GM19397 (cell line): ENCODE results near the gene GPR4.

Experiments
- ATAC-seq: cut with Tn5 transposase; IDR thresholded peaks from one replicate; pipeline ENCODE4 v1.9.1; 2021; ENCODE audit warnings: mild to moderate bottlenecking, moderate library complexity; ENCODE audit not compliant: unreplicated experiment

The GPR4 gene

DNA sequence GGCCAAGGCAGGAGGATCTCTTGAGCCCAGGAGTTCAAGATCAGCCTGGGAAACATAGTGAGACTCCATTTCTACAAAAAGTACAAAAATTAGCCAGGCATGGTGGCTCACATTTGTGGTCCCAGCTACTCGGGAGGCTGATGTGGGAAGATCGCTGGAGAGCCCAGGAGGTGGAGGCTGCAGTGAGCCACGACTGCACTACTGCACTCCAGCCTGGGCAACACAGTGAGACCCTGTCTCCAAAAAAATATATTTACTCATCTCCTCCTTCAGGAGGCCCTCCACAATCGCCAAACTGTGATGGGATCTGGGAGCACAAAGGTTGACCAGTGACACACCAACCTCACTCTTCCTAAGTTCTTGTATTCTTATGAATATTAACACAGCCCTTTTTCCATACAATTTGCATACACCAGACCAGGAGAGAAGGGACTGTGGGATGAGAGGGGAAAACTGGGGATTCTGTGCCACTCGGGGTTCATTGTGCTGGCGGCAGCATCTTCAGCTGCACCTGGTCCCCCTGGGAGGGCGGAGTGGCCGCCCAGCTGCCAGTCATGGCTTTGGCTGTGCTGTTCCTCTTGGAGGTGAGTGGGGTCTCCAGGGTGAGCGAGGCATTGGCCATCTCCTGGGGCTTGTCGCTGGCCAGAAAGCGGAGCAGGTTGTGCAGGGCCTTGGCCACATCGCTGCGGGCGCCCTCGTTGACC, 11.6 kb downstream of the GPR4 start:
- ATAC-seq = no peak

DNA sequence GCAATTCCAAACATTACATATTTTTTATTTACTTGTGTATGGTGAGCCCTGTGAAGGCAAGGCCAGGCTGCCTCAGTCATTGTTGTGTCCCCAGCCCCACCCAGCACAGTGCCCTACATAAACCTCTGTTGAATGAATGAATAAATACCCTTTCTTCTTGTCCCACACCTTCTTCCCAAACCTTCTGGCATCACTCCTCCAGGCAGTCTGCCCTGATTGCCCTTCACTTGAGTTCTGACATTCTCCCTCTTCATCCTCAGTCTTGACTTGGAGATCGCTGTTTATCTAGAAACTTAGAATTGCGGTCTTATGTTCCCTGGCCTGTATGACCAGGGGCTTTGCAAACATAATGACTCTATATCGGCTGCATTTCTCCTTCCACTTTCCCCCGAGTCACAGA, 12.2 kb downstream of the GPR4 start:
- ATAC-seq = no peak

DNA sequence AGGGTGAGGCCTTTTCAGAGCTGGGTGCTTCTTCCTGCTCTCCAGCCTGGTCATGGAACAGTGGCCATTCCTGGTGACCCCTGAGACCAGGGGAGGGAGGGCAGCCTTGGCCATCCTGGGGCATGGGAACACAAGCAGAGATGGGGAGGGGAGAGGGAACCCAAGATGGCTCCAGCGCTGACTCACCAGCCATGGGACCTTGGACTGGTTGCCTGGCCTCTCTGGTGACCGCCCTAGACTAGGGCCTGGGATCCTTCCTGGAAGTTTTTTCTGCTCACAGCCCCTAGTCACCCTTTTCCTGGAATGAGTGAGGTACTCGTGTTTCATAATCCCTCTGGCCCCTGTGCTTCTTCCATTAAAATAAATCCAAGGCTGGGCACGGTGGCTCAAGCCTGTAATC, 14.1 kb downstream of the GPR4 start:
- no peak for ATAC-seq

DNA sequence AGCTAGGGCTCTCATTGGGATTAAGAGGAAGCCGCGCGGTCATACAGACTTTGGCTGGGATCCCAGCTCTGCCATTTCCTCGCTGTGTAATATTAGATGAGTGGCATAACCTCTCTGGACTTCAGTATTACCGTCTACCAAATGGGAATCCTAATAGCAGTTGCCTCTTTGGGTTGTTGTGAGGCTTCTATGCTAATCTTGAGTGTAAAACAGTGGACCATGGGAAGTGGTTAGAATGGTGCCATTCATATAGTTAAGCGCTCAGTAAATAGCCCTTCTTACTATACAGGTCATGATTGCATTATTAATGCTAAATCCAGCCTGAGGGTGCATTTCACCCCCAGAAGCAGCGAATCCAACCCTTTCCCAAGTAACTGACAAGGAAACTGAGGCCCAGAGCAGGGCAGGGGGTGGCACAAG, 16.8 kb downstream of the GPR4 start:
- no peak for ATAC-seq

DNA sequence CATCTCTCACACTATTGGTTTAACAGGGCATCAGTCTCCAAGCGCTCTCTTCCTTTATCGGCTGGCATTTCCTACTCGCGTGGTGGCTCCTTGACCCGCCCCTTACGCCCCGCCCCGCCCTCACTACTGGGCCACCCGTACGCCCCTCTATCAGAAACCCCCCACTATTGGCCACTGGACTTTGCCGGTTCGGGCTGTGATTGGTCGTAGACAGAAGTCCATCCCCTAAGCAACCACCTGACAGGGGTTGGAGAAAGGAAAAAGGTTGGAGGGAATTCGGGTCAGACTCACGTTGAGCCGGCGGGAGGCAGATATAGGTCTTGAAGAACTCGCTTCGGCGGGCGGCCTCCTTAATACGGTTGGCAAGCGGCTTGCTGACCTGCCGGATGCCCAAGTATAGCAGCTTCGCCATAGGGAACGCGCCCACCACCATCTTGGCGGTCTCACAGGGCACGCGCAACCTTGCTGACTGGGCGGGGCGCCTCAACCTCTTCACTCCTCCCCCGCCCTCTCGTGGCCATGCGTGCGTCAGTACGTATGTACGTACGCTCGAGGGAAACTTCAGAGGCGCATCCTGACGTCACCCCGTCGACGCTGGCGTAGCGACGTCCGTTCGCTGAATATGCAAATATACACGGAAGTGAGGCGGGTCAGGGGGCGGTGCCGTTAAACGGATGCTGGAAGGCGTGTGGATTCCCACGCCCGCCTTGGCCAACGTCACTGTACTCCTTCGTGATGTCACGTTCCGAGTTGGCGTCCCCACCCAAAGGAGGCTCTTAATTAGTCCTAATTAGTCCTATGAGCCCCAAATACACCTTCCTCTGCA, 17.5 kb downstream of the GPR4 start, which contains the start of gene OPA3:
TSS of gene OPA3 (minus strand) at position 471 of the 826 bp plus-strand sequence. CDS start at position 433, 38 bp downstream.
- ATAC-seq = peak; percentile 91

DNA sequence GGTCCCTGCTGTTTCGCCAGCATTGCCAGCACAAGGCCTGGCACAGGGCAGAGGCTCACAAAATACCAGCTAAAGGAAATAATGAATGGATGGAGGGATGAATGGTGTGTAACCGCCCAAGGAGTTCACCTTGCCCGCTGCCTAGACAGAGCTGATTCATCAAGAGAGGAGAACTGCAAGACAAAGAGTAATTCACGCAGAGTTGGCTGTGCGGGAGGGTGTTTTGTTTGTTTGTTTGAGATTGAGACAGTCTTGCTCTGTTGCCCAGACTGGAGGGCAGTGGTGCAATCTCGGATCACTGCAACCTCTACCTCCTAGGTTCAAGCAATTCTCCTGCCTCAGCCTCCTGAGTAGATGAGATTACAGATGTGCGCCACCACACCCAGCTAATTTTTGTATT, 20.4 kb downstream of the GPR4 start:
- no peak for ATAC-seq

DNA sequence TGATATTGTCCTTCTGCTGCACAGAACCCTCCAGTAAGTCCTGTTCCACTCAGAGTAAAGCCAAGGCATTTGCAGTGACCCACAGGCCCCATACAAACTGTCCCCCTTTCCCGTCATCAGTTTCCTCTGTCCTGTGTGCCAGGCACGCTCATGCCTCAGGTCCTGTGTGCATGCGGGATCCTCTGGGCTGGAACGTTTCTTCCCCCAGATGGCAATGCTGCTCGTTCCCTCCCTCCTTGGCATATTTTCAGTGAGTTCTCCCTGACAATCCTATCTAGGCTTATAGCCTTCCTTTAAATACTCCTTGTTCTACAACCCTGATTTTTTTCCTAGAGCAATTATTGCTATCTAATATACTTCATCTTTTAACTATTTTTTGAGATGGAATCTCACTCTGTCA, 23.2 kb downstream of the GPR4 start:
- ATAC-seq = no peak

DNA sequence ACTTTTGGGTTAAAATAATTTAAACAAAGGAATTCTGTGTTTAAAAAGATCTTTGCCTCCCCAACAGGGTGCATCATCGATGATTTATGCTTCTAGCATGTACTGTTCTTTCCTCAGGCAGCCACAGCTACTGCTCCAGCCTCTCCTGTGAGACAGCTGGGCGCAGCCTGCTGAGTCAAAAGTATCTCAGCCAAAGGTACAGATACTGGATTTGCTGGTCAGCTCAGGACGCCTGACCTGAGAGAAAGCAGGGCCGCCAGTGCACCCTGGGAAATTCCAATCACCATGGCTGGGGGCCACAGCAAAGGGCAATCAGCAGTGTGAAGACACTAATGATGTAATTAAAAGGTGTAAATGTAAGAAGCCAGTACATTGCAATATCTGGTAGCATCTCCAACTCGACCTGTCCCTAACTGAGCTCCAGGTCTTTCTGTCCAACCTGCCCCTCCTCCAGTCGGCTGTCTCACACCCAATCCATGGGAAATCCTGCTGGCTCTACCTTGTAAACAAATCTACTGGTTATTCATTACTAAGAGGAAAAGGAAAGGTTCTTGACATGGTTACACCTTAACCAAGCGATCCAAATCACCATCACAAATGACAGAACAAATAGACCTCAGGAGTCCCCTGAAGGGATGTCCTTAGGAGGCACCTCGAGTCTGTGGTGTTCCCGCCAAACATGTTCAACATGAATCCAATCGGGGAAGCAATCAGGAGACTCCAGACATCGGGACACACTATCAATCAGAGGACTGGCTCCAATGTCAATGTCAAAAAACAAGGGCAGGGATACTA, 24.7 kb downstream of the GPR4 start:
- no peak for ATAC-seq

DNA sequence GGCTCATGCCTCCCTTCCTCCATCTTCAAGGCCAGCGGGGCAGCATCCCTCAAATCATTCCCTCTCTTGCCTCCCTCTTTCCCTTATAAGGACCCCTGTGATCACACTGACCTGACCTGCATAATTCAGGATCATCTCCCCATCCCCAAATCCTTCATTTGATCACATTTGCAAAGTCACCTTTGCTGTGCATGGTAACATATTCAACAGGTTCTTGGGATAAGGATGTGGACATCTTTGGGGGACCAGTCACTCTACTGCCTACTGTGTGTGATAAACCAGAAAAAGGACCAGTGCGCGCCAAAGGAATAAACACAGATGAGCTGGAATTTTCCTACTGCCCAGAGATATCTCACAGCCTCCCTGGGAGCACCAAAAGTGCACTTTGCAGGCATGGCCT, 25.3 kb downstream of the GPR4 start:
- no peak for ATAC-seq

DNA sequence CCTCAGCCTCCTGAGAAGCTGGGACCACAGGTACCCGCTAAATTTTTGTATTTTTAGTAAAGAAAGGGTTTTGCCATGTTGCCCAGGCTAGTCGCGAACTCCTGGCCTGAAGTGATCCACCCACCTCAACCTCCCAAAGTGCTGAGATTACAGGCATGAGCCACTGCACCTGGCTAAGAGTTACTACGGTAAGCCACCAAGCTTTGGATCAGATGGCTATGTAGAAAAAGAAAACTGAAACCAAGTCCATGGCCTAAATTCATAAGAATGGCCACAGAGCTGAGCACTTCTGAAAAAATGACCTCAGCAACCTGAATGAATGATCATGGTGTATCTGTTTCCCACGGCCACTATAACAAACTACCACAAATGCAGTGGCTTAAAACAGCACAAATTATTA, 26.8 kb downstream of the GPR4 start:
- no peak for ATAC-seq

DNA sequence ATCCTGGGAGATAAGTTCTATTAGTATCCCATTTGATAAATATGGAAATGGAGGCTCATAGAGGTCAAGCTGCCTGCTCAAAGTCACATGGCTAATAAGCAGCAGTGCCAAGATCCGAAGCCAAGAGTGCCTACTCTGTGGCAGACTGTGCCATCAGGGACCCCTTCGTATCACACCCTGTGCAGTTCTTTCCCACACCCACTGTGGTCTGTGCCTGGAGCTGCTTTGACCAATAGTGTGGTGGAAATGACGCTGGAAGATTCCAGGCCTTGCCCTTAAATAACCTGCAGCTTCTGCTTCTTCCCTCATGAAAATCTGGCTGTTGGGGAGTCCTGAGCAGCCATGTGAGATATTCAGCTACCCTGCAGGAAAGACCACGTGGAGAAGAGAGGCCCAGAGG, 27.5 kb downstream of the GPR4 start:
- ATAC-seq = no peak

DNA sequence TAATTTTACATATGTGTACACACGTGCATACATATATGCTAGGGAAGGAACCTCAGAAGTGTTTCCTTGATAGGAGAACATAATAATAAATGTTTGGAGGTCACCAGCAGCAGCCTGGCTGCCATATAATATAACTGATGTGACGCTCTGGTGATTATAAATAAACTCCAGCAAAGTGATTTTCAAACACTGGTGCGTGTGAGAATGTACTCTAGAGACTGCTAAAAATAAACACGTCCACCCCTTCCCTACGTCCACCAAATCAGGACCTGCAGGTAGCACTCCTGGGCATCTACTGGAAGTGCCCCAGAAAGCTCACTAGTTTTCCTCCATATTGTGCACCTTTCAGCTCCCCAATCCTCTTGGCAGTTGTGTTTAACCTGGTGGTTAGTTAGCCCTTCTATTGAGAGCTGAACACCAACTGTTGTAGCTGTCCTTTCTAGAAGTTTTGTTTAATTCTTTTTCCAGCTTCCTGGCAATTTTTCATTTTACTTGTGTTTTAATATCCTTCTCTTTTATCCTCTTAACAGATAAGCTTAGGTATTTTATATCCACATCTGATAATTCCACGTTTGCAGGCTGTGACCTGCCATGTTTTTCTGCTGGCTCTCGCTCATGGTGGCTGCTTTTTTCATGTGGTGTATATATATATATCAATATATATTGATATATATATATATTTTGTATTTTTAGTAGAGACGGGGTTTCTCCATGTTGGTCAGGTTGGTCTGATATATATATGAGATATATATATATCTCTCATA, 30.4 kb downstream of the GPR4 start:
- ATAC-seq = no peak

DNA sequence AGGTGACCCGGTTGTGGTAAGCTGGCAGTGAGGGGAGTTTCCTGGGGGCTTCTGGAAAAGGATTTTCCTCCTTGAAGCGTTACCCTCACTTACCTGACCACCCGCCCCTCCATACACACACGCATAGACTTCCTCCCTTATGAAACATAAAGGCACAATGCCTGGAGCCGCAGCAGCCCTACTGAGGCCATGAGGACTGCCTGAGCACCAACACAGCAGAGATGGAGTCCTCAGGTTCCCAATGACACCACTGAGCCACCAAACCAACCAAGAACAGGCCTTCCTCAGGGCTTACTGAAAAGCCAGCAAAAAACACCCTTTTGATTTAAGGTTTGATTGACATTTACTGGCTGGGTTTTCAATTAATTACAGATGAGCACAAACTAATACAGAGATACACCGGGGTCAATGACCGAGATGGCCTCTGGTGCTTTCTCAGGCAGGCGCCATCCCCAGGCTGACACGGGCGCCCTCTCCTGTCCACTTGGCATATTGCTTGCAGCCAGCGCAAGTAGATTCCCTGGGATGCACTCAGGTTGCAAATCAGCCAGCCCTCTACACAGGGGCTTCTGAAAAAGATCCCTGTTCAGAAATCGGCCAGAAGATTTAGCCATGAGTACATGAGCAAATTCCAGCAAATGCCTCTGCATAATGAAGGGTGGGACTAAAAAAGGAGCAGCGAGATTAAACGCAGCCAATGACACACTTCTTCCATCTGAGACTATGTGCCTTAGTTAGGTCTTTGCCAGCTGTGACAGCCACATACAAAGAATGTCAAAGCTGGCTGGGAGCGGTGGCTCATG, 32.2 kb downstream of the GPR4 start:
- ATAC-seq = no peak

DNA sequence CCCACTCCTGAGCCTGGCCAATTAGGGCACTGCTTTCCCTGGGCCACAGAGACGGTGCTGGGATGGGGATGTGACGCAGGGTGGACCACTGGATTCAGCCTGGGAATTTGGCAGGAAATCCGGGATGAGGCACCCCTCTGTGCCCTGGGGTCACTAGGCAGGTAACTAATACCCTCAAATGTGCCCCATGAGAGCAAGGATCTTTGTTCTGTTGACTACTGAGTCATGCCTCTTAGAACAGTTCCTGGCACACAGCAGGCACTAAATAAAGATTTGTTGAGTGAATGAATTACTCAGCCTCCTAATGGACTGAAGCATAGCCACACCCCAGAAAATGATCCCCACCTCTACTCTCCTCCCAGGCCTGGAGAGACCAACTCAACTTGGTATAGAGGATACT, 33.3 kb downstream of the GPR4 start:
- no peak for ATAC-seq

DNA sequence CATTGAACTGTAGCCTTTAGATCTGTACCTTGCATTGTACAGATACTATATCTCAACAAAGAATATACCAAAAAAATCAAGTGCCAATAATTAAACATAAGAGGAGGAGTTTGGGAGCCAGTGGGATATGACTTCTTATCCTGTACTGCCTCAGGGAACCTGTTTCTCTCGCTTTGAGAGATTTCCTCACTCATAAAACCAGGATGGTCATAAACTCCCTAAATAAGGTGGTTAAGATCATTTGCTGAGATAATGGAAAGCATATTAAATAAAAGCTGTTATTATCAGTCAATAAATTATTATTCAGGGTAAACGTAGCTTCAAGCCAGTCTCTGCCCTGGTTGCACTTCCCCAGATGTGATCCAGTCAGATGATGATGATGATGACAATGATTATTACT, 34.4 kb downstream of the GPR4 start:
- ATAC-seq = no peak

DNA sequence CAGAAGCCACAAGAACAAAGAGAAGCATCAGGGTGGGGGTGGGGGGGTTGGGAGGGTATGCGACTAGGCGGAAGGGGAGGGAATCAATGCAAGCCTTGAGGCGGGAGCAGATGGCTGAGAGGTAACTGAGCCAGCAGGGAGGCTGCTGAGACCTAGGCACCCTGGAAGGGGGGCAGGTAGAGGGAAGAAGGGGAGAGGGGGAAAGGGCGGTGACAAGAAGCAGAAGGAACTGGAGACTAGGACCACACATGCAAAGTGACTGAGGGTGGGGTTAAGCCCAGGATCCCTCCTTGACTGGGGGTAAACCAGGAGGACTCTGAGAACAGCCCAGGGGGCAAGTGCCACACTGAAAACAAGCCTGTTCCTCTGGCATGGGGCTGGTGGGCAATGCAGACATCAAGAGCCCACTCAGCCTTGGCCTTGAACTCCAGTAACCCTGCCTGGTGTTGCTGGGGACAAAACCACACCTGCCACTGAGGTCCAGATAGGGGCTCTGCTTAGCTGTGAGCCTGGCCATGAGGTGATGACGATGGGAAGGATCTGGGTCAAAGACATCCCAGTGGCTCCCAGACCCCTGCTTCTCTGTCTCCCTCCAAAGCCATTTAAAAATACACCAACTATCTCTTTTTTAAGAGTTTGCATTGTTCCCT, 37.8 kb downstream of the GPR4 start:
- no peak for ATAC-seq

DNA sequence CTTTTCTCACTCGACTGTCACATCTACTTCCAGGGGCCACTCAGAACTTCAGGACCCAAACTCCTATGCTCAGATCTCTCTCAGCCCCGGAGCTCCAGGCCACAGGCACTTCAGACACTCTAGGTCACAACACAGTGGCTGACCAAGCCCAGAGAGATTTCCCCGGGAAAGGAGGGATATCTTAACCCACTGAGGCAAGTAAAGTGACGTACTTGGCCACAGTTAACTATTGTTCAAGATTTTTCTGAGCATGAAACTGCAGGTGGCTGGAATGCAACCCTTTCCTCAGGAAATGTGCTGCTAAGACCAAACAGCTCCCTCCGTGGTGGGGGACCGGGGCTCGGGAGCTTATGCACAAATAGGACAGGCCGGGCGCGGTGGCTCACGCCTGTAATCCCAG, 41.3 kb downstream of the GPR4 start:
- ATAC-seq = no peak

DNA sequence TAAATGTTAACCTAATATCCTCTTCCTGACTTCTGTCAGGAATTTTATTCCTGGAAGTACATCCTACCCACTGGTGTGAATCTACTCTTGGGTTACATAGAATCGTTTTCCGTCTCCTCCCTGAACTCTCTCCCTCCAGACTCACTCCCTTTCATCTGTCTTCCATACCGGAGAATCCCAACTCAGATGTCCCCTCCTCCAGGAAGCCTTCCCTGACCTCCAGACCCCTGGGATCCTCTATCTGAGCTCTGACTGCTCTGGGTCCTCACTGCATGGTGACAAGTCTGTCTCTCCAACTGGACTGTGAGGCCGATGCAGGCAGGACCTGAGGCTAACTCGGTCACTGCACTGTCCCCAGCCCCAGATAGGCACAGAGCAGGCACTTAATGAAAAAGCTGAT, 42.0 kb downstream of the GPR4 start:
- ATAC-seq = no peak

DNA sequence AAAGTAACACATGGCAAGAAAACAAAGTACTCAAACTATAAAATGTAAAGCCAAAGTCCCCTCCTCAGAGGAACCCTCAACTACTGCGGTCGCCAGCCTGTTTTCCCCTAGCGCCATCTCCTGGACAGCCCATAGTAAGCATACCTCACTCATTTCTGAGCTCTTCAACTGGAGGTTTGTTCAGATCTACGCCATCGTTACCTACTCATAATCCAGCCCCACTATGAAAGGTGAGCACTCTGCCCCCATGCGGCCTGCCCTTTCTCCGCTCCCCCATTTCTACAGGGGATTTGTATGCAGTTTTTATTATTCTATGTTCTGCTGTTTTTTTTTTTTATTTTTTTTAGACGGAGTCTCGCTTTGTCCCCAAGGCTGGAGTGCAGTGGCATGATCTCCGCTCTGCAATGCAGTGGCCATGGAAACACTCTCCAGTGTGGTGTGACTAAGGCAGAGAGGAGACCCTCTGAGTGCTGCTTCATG, 43.6 kb downstream of the GPR4 start:
- no peak for ATAC-seq
